Stimulated activated CD8-positive, alpha-beta memory T cell treated with anti-CD3 and anti-CD28 coated beads, Interleukin-4, amount 100 ng/mL, for 24 hours (primary cell): ENCODE results near the gene OSCP1.

Source experiments
- DNase-seq: peaks from one replicate; pipeline ENCODE4 v3.0.0-alpha.2; 2020; ENCODE audit warnings: low read depth

The OSCP1 gene

DNA sequence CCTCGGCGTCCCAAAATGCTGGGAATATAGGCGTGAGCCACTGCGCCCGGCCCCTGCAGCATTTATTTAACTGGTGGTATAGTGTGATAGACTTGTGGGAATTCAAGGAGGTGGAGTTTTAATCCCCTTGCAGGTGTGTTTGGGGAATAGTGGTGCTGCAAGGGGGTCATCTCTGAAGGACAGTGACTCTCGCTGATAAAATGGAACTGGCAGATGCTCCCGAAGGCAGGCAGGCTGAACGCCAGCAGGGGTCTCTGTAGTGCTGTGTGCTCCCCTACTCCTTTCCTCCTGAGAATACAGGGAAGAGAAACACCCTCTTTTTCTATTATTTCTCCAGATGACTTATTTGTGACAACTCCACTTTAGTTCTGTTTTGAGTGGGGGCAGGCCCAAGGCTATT lies 4.0 kb downstream of the OSCP1 start:
- DNase-seq, result no peak

GRCh38 chr1:36443297-36443696 lies 7.0 kb downstream of the OSCP1 start:
- no peak for DNase-seq

GRCh38 chr1:36442337-36442736 lies 7.9 kb downstream of the OSCP1 start:
- DNase-seq, result no peak

- DNase-seq, result no peak
Observed at GRCh38 chr1:36440646-36441045, 9.6 kb downstream of the OSCP1 start.

GRCh38 chr1:36440044-36440443 lies 10.2 kb downstream of the OSCP1 start:
- no peak for DNase-seq

DNA sequence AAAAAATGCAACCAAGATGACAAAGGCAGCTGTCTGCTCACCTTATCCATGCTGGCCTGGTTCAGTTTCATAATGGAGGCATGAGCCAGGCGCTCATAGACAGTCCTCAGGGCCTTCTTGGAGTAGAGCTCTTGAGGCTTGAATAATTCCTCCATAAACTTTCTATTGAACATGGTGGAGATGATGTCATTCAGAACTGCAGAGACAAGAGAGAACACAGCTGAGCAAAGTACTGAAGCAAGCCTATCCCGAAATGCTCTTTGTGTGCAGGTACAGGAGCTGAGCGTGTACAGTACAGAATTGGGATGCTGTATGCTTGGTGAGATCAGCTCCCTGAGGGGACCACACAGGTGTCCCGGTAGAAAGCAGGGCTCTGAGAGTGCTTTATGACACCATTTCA lies 11.5 kb downstream of the OSCP1 start:
- DNase-seq, result no peak

DNA sequence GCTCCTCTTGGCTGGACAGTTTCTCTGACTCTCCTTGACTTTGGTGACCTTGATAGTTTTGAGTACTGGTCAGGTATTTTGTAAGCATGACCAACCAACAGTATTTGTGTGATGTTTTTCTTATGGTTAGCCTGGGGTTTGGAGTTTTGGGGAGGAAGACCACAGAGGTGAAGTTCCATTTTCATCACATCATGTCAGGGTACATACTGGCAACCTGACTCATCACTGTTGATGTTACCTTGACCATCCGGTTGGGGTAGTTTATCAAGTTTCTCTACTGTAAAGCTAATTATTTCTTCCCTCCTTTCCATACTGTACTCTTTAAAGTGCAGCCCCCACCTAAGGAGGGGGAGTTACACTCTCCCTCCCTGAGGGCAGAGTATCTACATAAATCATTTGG lies 13.4 kb downstream of the OSCP1 start:
- DNase-seq, result no peak

GRCh38 chr1:36433102-36433501 lies 17.1 kb downstream of the OSCP1 start:
- no peak for DNase-seq

- no peak for DNase-seq
Observed at GRCh38 chr1:36432616-36433015, 17.6 kb downstream of the OSCP1 start.

DNA sequence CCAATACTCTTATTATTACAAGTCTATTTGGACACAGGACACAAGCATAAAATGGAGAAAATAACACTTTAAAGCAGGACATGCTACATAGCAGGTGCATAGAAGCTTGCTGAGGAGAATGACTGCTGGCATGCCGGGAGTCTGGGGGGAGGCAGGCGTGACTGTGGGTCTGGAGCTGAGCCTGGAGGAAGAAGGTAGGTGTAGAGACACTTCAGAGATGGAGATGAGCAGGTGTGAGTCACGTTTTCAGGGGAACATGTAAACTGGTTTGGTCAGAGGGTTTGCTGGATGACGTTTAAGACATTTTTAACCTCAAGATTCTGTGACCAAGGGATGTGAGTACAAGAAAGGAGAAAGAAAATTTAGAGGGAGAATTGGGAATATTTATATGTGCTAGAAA lies 24.5 kb downstream of the OSCP1 start:
- no peak for DNase-seq

DNA sequence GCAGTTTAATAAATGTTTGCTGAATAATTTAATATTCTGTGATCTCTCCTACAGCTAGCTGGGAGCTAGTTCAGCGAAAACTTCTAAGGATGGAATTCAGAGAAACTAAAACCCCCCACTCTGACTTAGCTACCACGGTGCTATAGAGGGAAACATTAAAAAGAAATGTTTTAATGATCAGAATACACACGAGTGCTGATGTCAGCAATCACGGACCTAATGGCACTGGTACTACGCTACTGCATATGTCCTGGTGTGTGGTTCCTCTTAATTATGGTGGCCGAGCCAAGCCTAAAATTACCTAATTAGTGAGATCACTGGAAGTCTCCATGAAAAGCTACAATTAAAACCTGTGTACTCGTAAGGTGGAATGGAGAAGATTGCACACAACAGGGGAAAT lies 28.6 kb downstream of the OSCP1 start:
- DNase-seq, result no peak

- DNase-seq, result peak; percentile 83
Observed at GRCh38 chr1:36420836-36421317, 29.4 kb downstream of the OSCP1 start.

- DNase-seq, result no peak
Observed at GRCh38 chr1:36420409-36420808, 29.8 kb downstream of the OSCP1 start.

DNA sequence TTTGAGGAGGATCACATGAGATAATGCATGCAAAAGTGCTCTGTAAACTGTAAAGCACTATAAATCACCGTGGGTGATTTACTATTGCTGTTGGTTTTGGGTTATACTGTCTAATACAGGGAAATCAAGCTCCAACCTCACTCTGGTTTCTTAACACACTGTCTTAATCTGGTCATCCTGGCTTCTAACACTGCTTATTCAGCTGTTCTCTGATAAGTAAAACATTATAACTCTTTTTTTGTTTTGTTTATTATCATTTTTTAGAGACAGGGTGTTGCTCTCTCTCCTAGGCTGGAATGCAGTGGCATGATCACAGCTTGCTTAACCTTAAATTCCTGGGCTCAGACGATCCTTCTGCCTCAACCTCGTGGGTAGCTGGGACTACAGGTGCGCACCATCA lies 30.7 kb downstream of the OSCP1 start:
- no peak for DNase-seq

DNA sequence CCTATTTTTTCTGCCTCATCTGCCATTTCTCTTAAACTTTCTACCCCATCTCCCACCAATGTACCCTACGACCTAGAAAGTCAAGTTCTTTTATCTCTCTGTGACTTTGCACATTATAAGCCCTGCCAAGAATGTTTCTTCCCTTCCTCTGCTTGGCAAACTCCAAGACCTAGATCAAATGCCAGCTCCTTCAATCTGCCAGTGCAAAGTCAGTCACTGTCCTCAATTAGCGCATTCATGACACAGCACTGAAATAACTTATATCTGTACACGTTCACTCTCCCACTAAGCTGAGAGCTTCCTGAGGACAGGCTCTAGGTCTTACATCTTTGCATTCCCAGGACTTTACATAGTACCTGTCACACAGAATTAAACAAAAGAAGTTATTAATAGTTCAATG lies 31.1 kb downstream of the OSCP1 start:
- no peak for DNase-seq

DNA sequence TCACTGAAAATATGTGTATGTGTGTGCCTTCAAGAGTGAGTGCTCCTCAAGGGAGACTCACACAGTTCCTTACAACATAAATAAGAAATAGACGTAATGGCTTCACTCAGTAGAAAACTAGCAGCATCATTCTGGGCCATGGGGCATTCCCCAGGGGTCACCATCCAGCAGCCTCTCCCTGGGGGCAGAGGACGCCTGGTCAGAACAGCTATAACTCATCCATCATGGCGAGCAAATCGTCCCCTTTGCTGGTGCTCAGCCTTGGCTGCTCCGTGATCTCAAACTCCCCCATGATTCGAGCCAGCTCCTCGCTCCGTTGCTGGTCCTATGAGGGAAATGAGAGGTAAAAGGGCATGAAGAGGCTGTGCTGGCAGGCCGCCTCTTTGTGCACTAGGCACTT lies 32.3 kb downstream of the OSCP1 start:
- no peak for DNase-seq

GRCh38 chr1:36415661-36416326 lies 34.5 kb downstream of the OSCP1 start:
- no peak for DNase-seq

- DNase-seq, result no peak
Observed at GRCh38 chr1:36414384-36414783, 35.9 kb downstream of the OSCP1 start.

DNA sequence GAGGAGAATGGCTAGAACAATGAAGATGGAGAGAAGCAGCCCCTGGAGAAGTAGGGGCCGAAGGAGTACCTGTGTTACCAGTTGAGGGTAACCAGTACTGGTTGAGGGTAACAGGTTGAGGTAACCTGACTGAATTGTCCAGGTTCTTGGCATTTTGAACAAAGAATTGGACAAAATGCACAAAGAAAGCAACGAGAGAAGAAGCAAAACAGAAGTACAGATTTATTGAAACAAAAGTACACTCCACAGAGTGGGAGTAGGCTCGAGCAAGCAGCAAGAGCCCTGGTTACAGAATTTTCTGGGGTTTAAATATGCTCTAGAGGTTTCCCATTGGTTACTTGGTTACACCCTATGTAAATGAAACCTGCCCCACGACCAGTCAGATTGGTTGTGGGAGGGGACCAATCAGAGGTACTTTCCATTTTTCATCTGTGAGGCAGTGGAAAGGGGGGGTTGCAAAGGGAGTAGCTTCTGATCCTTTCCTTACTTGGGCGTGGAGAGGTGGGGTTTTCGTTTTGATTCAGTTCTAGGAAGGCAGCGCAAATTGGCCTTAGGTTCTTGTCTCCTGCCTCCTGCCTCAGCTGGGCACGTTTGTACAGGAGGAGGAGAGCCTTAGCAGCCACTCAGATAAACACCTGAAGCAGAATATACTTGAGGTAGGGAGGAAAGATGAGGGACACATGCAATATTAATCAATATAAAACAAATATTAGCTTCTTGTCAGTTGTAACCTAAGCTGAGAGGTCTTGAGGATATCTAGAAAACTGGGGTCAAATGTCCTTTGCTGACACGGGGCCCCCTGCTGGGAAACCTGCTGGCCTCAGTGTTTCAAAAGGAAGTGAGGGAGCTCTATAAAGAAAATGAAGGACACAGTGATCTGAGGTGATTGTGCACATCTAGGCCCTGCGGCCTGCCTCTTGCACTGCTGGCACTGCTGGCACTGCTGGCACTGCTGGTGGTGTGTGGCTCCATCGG lies 38.3 kb downstream of the OSCP1 start:
- DNase-seq, result no peak

- no peak for DNase-seq
Observed at GRCh38 chr1:36408479-36408878, 41.8 kb downstream of the OSCP1 start.

- no peak for DNase-seq
Observed at GRCh38 chr1:36406440-36406839, 43.8 kb downstream of the OSCP1 start.

GRCh38 chr1:36402504-36402890 lies 47.8 kb downstream of the OSCP1 start:
- DNase-seq, result no peak
